Transverse colon (tissue), 4 donors: ENCODE data around the gene ACOT4. TPM values are rescaled to one million over a fixed set of nuclear protein-coding genes. Genes with fewer than 3 reads are reported as not detected.
"Not testable (repeated sequence)": the region's sequence is repeated elsewhere in the genome, so short reads cannot be mapped to it uniquely, and the experiment has no call there.

ENCODE experiments used
- DNase-seq: peaks from one replicate; pipeline ENCODE4 v3.0.0-alpha.2; 2019
- H3K27ac ChIP-seq, 4 donors: fragments of 200-600 bp; sonication (generic); 2 replicates each; pipeline ENCODE4 v1.5.1; 2016 to 2018; ENCODE audit warnings: inconsistent platforms in 4 of 4
- H3K27me3 ChIP-seq: fragments of 200-600 bp; sonication (generic); 2 replicates; pipeline ENCODE4 v1.5.1; 2017; ENCODE audit warnings: inconsistent platforms
- H3K36me3 ChIP-seq, 4 donors: fragments of 200-600 bp; sonication (generic); 2 replicates each; pipeline ENCODE4 v1.5.1; 2017 to 2019; ENCODE audit warnings: inconsistent platforms in 4 of 4
- H3K4me1 ChIP-seq, 4 donors: fragments of 200-600 bp; sonication (generic); 2 replicates each; pipeline ENCODE4 v1.5.1; 2017 to 2020; ENCODE audit warnings: inconsistent platforms in 4 of 4
- H3K4me3 ChIP-seq, 4 donors: fragments of 200-600 bp; sonication (generic); 1 replicate in 1 of 4; 2 replicates in 3 of 4; pipeline versions ENCODE4 v1.5.1 to v1.6.1; 2017 to 2019; ENCODE audit warnings: inconsistent platforms in 4 of 4
- H3K9me3 ChIP-seq, 2 donors: fragments of 200-600 bp; sonication (generic); 2 replicates each; pipeline ENCODE4 v1.5.1; 2017 to 2019; ENCODE audit warnings: inconsistent platforms in 2 of 2
- EP300 ChIP-seq: sonication (generic); formaldehyde crosslinking; IDR thresholded peaks from one replicate; pipeline ENCODE4 v1.6.1; 2017; ENCODE audit warnings: antibody characterized with exemption, low read depth
- POLR2A ChIP-seq: fragments of 450-650 bp; IDR thresholded peaks from one replicate; pipeline ENCODE4 v1.6.1; 2016; ENCODE audit warnings: antibody characterized with exemption, mild to moderate bottlenecking, moderate library complexity
- POLR2AphosphoS5 ChIP-seq, 3 donors: sonication (generic); formaldehyde crosslinking; IDR thresholded peaks; one replicate each; pipeline ENCODE4 v1.6.1; 2016; ENCODE audit warnings: antibody characterized with exemption in 3 of 3
- WGBS, 2 donors: methylation state at CpG; one replicate each; pipeline ENCODE4 v1.1.5; 2018; ENCODE audit warnings: low coverage in 1 of 2; 5-methylcytosine and 5-hydroxymethylcytosine counted together
- in situ Hi-C, 4 donors: fragments of 200-750 bp; cut with MboI; loops; one replicate each; pipeline versions ENCODE4 v1.15.0 to v1.15.1; 2017; ENCODE audit warnings: low sequenced_read_pairs in 3 of 4, low pct_ligation_motif_present in 1 of 4, low pct_unique_long_range_greater_than_20kb in 1 of 4
- intact Hi-C: fragments of 100-400 bp; cut with DNase I; formaldehyde crosslinking; loops from one replicate; pipeline ENCODE4 v1.15.1; 2023; ENCODE audit warnings: low total_unique reads
- total RNA-seq, 4 donors: library from RNA; depleted of rRNA; stranded (reverse); fragments of >200 nt; gene quantifications; one replicate each; pipeline ENCODE4 v1.1.0, GENCODE V29; 2016
- TF ChIP-seq, protein P1 (sequence below), 5 experiments: fragments of 200-600 bp in 3 of 5; fragments of 450-650 bp in 2 of 5; sonication (generic) in 3 of 5; IDR thresholded peaks; 1 replicate in 2 of 5; 2 replicates in 3 of 5; pipeline ENCODE4 v1.5.1; 2016 to 2017; ENCODE audit warnings: antibody characterized with exemption in 5 of 5, inconsistent platforms in 3 of 5, mild to moderate bottlenecking in 2 of 5, moderate library complexity in 1 of 5

Gene ACOT4
- total RNA-seq, 4 donors from 2014 or later, result 3.5 to 5.2 TPM; not detected in 2

DNA sequence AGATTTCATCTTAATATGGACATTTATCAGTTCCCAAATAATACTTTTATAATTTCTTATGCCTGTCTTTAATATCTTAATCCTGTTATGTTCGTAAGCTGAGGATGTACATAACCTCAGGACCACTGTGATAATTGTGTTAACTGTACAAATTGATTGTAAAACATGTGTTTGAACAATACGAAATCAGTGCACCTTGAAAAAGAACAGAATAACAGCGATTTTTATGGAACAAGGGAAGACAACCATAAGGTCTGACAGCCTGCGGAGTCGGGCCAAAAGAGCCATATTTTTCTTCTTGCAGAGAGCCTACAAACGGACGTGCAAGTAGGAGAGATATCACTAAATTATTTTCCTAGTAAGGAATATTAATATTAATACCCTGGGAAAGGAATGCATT lies 29.4 kb upstream of the ACOT4 start:
- intact Hi-C loops, result loop anchor here (10.0 kb wide), 1 partner anchor 47 kb away; no protein-coding TSS in a partner anchor
- H3K27ac ChIP-seq, H3K9me3 ChIP-seq, H3K36me3 ChIP-seq, H3K27me3 ChIP-seq, in situ Hi-C loops, H3K4me1 ChIP-seq, DNase-seq, H3K4me3 ChIP-seq: not testable (repeated sequence)
- WGBS, 2 donors, result 93 to 96% methylated on average over 7 of the region's 7 CpGs

DNA sequence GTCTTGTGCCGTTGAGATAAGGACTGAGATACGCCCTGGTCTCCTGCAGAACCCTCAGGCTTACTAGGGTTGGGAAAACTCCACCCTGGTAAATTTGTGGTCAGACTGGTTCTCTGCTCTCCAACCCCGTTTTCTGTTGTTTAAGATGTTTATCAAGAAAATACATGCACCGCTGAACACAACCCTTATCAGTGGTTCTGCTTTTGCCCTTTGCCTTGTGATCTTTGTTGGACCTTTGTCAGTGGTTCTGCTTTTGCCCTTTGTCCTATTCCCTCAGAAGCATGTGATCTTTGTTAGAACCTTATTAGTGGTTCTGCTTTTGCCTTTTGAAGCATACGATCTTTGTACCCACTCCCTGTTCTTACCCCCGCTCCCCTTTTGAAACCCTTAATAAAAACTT lies 29.0 kb upstream of the ACOT4 start:
- H3K27ac ChIP-seq, H3K36me3 ChIP-seq, DNase-seq, in situ Hi-C loops, H3K9me3 ChIP-seq, H3K4me3 ChIP-seq, H3K27me3 ChIP-seq: not testable (repeated sequence)
- 75 to 93% methylated on average over 4 to 6 of the region's 6 CpGs for WGBS, 2 donors
- peaks cover 0 to 10% (median 6%) of the 10 kb centered on the region in 4 donors for H3K4me1 ChIP-seq
- intact Hi-C loops, result loop anchor here (10.0 kb wide), 1 partner anchor 48 kb away; no protein-coding TSS in a partner anchor

DNA sequence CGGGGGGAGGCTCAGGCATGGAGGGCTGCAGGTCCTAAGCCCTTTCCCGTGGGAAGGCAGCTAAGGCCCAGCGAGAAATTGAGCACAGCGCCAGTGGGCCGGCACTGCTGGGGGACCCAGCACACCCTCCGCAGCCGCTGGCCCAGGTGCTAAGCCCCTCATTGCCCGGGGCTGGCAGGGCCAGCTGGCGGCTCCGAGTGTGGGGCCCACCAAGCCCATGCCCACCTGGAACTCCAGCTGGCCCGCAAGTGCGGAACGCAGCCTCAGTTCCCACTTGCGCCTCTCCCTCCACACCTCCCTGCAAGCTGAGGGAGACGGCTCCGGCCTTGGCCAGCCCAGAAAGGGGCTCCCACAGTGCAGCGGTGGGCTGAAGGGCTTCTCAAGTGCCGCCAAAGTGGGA lies 25.2 kb upstream of the ACOT4 start:
- H3K36me3 ChIP-seq, H3K9me3 ChIP-seq, H3K27me3 ChIP-seq, in situ Hi-C loops, H3K4me3 ChIP-seq, DNase-seq: not testable (repeated sequence)
- Histone ChIP-seq H3K4me1 (peaks cover 9 to 28% (median 20%) of the 10 kb centered on the region in 4 donors), H3K27ac (peak overlapping the region in 1 of 4 donors; percentile 92)
- intact Hi-C loops, result loop anchor here (10.0 kb wide), 1 partner anchor 52 kb away; no protein-coding TSS in a partner anchor
- 85% methylated on average over 9 of the region's 18 CpGs; no CpG with 5 or more reads in 1 of the 2 donors for WGBS, 2 donors

DNA sequence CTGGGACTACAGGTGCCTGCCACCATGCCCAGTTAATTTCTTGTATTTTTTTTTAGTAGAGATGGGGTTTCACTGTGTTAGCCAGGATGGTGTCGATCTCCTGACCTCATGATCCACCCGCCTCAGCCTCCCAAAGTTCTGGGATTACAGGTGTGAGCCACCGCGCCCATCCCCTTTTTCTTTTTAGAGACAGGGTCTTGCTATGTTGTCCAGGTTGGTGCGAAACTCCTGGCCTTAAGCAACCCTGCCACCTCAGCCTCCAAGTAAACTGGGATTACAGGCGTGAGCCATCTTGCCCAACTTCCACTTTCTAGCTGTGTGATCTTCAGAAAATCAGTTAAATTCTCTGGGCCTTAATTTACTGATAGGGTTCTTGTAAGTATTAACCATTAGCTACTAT lies 24.7 kb upstream of the ACOT4 start:
- H3K27me3 ChIP-seq, H3K9me3 ChIP-seq, DNase-seq, in situ Hi-C loops, H3K36me3 ChIP-seq, H3K4me3 ChIP-seq: not testable (repeated sequence)
- H3K27ac ChIP-seq, result peak overlapping the region in 2 of 4 donors; percentile 92 to 94
- peaks cover 9 to 28% (median 20%) of the 10 kb centered on the region in 4 donors for H3K4me1 ChIP-seq
- 97 to 100% methylated on average over 3 to 6 of the region's 6 CpGs for WGBS, 2 donors
- intact Hi-C loops, result loop anchor here (10.0 kb wide), 1 partner anchor 52 kb away; no protein-coding TSS in a partner anchor

DNA sequence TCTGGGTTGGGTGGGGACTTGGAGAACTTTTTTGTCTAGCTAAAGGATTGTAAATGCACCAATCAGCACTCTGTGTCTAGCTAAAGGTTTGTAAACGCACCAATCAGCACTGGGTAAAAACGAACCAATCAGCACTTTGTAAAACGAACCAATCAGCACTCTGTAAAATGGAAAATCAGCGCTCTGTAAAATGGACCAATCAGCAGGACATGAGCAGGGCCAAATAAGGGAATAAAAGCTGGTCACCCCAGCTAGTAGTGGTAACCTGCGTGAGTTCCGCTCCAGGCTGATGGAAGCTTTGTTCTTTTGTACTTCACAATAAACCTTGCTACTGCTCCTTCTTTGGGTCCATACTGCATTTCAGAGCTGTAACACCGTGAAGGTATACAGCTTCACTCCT lies 24.3 kb upstream of the ACOT4 start:
- H3K27ac ChIP-seq, result peak overlapping the region; percentile 90 to 95 (median 93)
- H3K9me3 ChIP-seq, result no peaks in the 10 kb centered on the region
- 96 to 100% methylated on average over 2 to 7 of the region's 7 CpGs for WGBS, 2 donors
- intact Hi-C loops, result loop anchor here (10.0 kb wide), 1 partner anchor 53 kb away; no protein-coding TSS in a partner anchor
- peak overlapping the region in 2 of 4 donors; percentile 70 to 83 for H3K4me3 ChIP-seq
- H3K27me3 ChIP-seq, result no peaks in the 10 kb centered on the region
- no peak for DNase-seq
- in situ Hi-C loops, result no loop called here
- peaks cover 9 to 28% (median 20%) of the 10 kb centered on the region in 4 donors for H3K4me1 ChIP-seq
- H3K36me3 ChIP-seq, result no peaks in the 10 kb centered on the region
- TF ChIP-seq, protein P1, sequence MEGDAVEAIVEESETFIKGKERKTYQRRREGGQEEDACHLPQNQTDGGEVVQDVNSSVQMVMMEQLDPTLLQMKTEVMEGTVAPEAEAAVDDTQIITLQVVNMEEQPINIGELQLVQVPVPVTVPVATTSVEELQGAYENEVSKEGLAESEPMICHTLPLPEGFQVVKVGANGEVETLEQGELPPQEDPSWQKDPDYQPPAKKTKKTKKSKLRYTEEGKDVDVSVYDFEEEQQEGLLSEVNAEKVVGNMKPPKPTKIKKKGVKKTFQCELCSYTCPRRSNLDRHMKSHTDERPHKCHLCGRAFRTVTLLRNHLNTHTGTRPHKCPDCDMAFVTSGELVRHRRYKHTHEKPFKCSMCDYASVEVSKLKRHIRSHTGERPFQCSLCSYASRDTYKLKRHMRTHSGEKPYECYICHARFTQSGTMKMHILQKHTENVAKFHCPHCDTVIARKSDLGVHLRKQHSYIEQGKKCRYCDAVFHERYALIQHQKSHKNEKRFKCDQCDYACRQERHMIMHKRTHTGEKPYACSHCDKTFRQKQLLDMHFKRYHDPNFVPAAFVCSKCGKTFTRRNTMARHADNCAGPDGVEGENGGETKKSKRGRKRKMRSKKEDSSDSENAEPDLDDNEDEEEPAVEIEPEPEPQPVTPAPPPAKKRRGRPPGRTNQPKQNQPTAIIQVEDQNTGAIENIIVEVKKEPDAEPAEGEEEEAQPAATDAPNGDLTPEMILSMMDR (IDR thresholded peaks at IDR 0.05), result no peak
- no peak for TF ChIP-seq POLR2AphosphoS5 (IDR thresholded peaks at IDR 0.05)
- no peak for TF ChIP-seq POLR2A
- no peak for TF ChIP-seq EP300

DNA sequence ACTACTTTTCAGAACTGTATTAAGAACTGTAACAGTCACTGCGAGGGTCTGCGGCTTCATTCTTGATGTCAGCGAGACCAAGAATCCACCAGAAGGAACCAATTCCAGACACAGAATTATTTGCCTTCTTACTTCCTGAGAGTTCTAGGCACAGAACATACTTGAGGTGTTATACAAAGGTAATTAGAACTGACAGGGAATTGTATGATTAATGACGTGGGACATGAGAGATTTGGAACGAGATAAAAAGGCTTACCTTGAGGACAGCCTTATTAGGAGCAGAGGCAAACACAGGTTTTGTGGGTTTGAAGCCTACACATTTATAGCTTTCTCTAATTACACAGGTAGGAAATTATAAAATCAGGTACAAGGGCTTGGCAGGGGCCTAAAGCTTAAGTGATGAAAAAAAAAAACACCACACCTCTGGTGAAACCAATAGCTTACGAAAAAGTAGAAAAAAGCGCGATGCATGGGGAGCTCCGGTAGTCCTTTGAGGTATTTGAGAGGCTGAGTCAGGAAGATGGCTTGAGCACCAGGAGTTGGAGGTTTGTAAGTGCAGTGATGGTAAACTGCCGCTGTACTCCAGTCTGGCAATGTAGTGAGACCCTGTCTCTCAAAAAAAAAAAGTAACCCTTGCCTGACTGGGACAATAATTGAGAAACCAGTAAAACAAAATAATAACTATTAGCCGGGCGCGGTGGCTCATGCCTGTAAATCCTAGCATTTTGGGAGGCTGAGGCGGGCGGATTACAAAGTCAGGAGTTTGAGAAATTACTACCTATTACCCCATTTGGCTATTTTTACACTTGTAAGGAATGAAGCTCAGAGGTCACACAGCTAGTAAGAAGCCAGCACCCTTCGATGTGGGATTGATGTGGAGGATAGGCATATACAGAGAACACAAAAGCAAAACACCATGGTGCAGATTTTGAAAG lies 23.5 kb upstream of the ACOT4 start:
- H3K27me3 ChIP-seq, result no peaks in the 10 kb centered on the region
- in situ Hi-C loops (no loop called here), intact Hi-C loops (loop anchor here (10.0 kb wide), 1 partner anchor 53 kb away; no protein-coding TSS in a partner anchor)
- WGBS, 2 donors, result 45 to 62% methylated on average over 14 to 16 of the region's 16 CpGs
- peak overlapping the region; percentile 62 to 83 (median 67) for H3K4me3 ChIP-seq
- H3K4me1 ChIP-seq, result peaks cover 9 to 28% (median 20%) of the 10 kb centered on the region in 4 donors
- H3K9me3 ChIP-seq, result no peaks in the 10 kb centered on the region
- H3K36me3 ChIP-seq, result no peaks in the 10 kb centered on the region
- TF ChIP-seq EP300 (no peak), POLR2AphosphoS5 (IDR thresholded peaks at IDR 0.05) (no peak), POLR2A (no peak)
- TF ChIP-seq, protein P1 (IDR thresholded peaks at IDR 0.05), result no peak
- no peak for DNase-seq
- H3K27ac ChIP-seq, result peak overlapping the region; percentile 90 to 95 (median 93)
